SK-N-SH (cell line): ENCODE data around the gene NHLH1. TPM values are rescaled to one million over a fixed set of nuclear protein-coding genes. Genes with fewer than 3 reads are reported as not detected.

ENCODE experiments used
- CTCF ChIA-PET: fragments of 300-600, 350-600 bp; formaldehyde crosslinking; extraction: SDS; loops from one replicate; lab custom pipeline; 2021; lab: Yijun Ruan, JAX
- POLR2A ChIA-PET: fragments of 350-600 bp; sonication (Branson Sonifier 250); formaldehyde crosslinking; extraction: SDS; loops from one replicate; lab custom pipeline; 2020; ENCODE audit warnings: antibody characterized with exemption, inconsistent platforms; lab: Yijun Ruan, JAX
- DNase-seq: peaks from one replicate; pipeline ENCODE4 v3.0.0; 2012
- H2AFZ ChIP-seq: fragments of 200-600 bp; sonication (generic); 2 replicates; pipeline ENCODE4 v1.8.1; 2016; ENCODE audit warnings: antibody characterized with exemption, mild to moderate bottlenecking, low read depth
- H3F3A ChIP-seq: fragments of 200-600 bp; sonication (generic); replicated peaks from 2 replicates; pipeline ENCODE3; 2016; ENCODE audit warnings: antibody characterized with exemption, mild to moderate bottlenecking; ENCODE audit not compliant: insufficient read depth
- H3K27ac ChIP-seq, 2 experiments: fragments of 200-500 bp in 1 of 2; fragments of 200-600 bp in 1 of 2; sonication (Bioruptor generic) in 1 of 2; sonication (generic), shearing (Covaris generic) in 1 of 2; 2 replicates each; pipeline versions ENCODE4 v1.5.1 to v1.6.1; 2014 to 2016; ENCODE audit warnings: low read depth in 2 of 2, inconsistent platforms in 1 of 2, low read length in 1 of 2, mild to moderate bottlenecking in 1 of 2, mixed read lengths in 1 of 2
- H3K27me3 ChIP-seq: fragments of 200-600 bp; sonication (generic), shearing (Covaris generic); 2 replicates; pipeline ENCODE4 v1.6.1; 2016; ENCODE audit warnings: mixed run types; ENCODE audit not compliant: insufficient read depth
- H3K36me3 ChIP-seq, 2 experiments: fragments of 200-500 bp in 1 of 2; fragments of 200-600 bp in 1 of 2; sonication (Bioruptor generic) in 1 of 2; sonication (generic) in 1 of 2; replicated peaks in 1 of 2; 2 replicates each; pipeline versions ENCODE3 to v1.5.1; 2014 to 2016; ENCODE audit warnings: low read length in 1 of 2, mild to moderate bottlenecking in 1 of 2; ENCODE audit not compliant: insufficient read depth in 2 of 2, control insufficient read depth in 1 of 2
- H3K4me1 ChIP-seq, 2 experiments: fragments of 200-500 bp in 1 of 2; fragments of 200-600 bp in 1 of 2; sonication (Bioruptor generic) in 1 of 2; sonication (generic), shearing (Covaris generic) in 1 of 2; 2 replicates each; pipeline versions ENCODE4 v1.5.1 to v1.6.1; 2014 to 2016; ENCODE audit warnings: low read depth in 1 of 2, low read length in 1 of 2, mixed run types in 1 of 2; ENCODE audit not compliant: insufficient read depth in 2 of 2, control insufficient read depth in 1 of 2
- H3K4me2 ChIP-seq: fragments of 200-600 bp; sonication (generic), shearing (Covaris generic); 2 replicates; pipeline ENCODE4 v1.6.1; 2017; ENCODE audit warnings: mixed run types
- H3K4me3 ChIP-seq, 2 experiments: fragments of 200-500 bp in 1 of 2; fragments of 200-600 bp in 1 of 2; sonication (Bioruptor generic) in 1 of 2; sonication (generic), shearing (Covaris generic) in 1 of 2; 2 replicates each; pipeline versions ENCODE4 v1.5.1 to v1.8.1; 2014 to 2016; ENCODE audit warnings: low read depth in 2 of 2, inconsistent platforms in 1 of 2, low read length in 1 of 2, mild to moderate bottlenecking in 1 of 2, mixed read lengths in 1 of 2, moderate library complexity in 1 of 2
- H3K79me2 ChIP-seq: fragments of 200-600 bp; sonication (generic); 2 replicates; pipeline ENCODE4 v1.8.1; 2017; ENCODE audit warnings: mild to moderate bottlenecking; ENCODE audit not compliant: insufficient read depth
- H3K9ac ChIP-seq: fragments of 200-600 bp; sonication (generic); 2 replicates; pipeline ENCODE4 v1.6.1; 2017; ENCODE audit warnings: mixed run types
- H3K9me2 ChIP-seq: fragments of 200-600 bp; sonication (generic); 2 replicates; pipeline ENCODE4 v1.6.1; 2017; ENCODE audit warnings: mixed run types
- H3K9me3 ChIP-seq: fragments of 200-600 bp; sonication (generic); 2 replicates; pipeline ENCODE4 v1.6.1; 2017; ENCODE audit warnings: mixed run types, mild to moderate bottlenecking, moderate library complexity
- H4K20me1 ChIP-seq: fragments of 200-600 bp; sonication (generic); 2 replicates; pipeline ENCODE4 v1.6.1; 2017; ENCODE audit warnings: mild to moderate bottlenecking, mixed run types; ENCODE audit not compliant: insufficient read depth
- FOSL2 ChIP-seq: IDR thresholded peaks from 2 replicates; pipeline ENCODE4 v1.4.0; 2012; ENCODE audit warnings: low read depth, mild to moderate bottlenecking, moderate library complexity, borderline replicate concordance
- GABPA ChIP-seq: IDR thresholded peaks from 2 replicates; pipeline ENCODE4 v1.4.0; 2012; ENCODE audit warnings: low read depth, mild to moderate bottlenecking
- JUND ChIP-seq: IDR thresholded peaks from 2 replicates; pipeline ENCODE4 v1.4.0; 2012
- MEF2A ChIP-seq: IDR thresholded peaks from 2 replicates; pipeline ENCODE4 v1.4.0; 2012; ENCODE audit warnings: low read depth, borderline replicate concordance
- NFIC ChIP-seq: IDR thresholded peaks from 2 replicates; pipeline ENCODE4 v1.4.0; 2012; ENCODE audit warnings: borderline replicate concordance
- NRF1 ChIP-seq: IDR thresholded peaks from 2 replicates; pipeline ENCODE4 v1.6.1; 2012; ENCODE audit warnings: low read depth, mild to moderate bottlenecking, low read length
- PBX3 ChIP-seq: IDR thresholded peaks from 2 replicates; pipeline ENCODE4; 2012
- REST ChIP-seq: IDR thresholded peaks from 2 replicates; pipeline ENCODE4 v1.6.1; 2012; ENCODE audit warnings: mild to moderate bottlenecking, low read depth, low read length, moderate library complexity
- RXRA ChIP-seq: IDR thresholded peaks from 2 replicates; pipeline ENCODE4 v1.4.0; 2012; ENCODE audit warnings: low read depth, mild to moderate bottlenecking, borderline replicate concordance
- SMC3 ChIP-seq: IDR thresholded peaks from 2 replicates; pipeline ENCODE4 v1.6.1; 2012; ENCODE audit warnings: low read depth, low read length, improper control_type of control experiment
- TAF1 ChIP-seq: IDR thresholded peaks from 2 replicates; pipeline ENCODE4 v1.6.1; 2012; ENCODE audit warnings: low read depth, mild to moderate bottlenecking, low read length, moderate library complexity, borderline replicate concordance
- TCF12 ChIP-seq: IDR thresholded peaks from 2 replicates; pipeline ENCODE4 v1.4.0; 2012
- USF1 ChIP-seq: IDR thresholded peaks from 2 replicates; pipeline ENCODE4 v1.4.0; 2012; ENCODE audit warnings: low read depth, borderline replicate concordance
- USF2 ChIP-seq: fragments of 150-350 bp; IDR thresholded peaks from 2 replicates; pipeline ENCODE4 v1.6.1; 2017; ENCODE audit warnings: antibody characterized with exemption, low read length, low read depth, borderline replicate concordance
- YY1 ChIP-seq: IDR thresholded peaks from 2 replicates; pipeline ENCODE4 v1.4.0; 2012; ENCODE audit warnings: low read depth, mild to moderate bottlenecking
- WGBS: methylation state at CpG from one replicate; pipeline ENCODE4 v1.1.6; 2017; ENCODE audit warnings: low lambda C conversion rate; 5-methylcytosine and 5-hydroxymethylcytosine counted together
- polyA plus RNA-seq, 3 experiments: library from polyadenylated mRNA; depleted of rRNA; stranded (reverse); fragments of >200 nt; gene quantifications; 2 replicates each; pipeline ENCODE4 v1.2.3, GENCODE V29; 2012

NHLH1 gene
- polyA plus RNA-seq, 1 of the 3 experiments (the other 2 are of a cell fraction) = 0.18 TPM

- TF ChIP-seq MEF2A (no peak), YY1 (no peak), SMC3 (no peak)
Observed at GRCh38 chr1:160367934-160368923, 1.4 kb downstream of the NHLH1 start (continued).

- CTCF ChIA-PET = interaction anchor here (1.0 to 1.5 kb wide), 2 partner anchors 10 to 76 kb away, joined by 3 to 4 read pairs; no protein-coding TSS in a partner anchor
- WGBS = 56% methylated on average over 1 of the region's 1 CpG
- H3K79me2 ChIP-seq = no peaks in the 10 kb centered on the region
- no peaks in the 10 kb centered on the region for H3K36me3 ChIP-seq
- no peaks in the 10 kb centered on the region for H3F3A ChIP-seq
- H3K27me3 ChIP-seq = no peaks in the 10 kb centered on the region
- no peaks in the 10 kb centered on the region for H3K4me1 ChIP-seq
- H2AFZ ChIP-seq = no peak overlapping the region
- no peaks in the 10 kb centered on the region for H4K20me1 ChIP-seq
- DNase-seq = no peak
- POLR2A ChIA-PET = no interaction called here
- TF ChIP-seq GABPA (no peak), TCF12 (no peak), JUND (no peak), NFIC (no peak), PBX3 (no peak), USF1 (no peak), RXRA (no peak)
- no peak overlapping the region for H3K9ac ChIP-seq
- H3K4me3 ChIP-seq = no peak overlapping the region
- H3K4me2 ChIP-seq = no peak overlapping the region
- H3K9me2 ChIP-seq = no peaks in the 10 kb centered on the region
- no peak overlapping the region for H3K27ac ChIP-seq
- no peaks in the 10 kb centered on the region for H3K9me3 ChIP-seq
Observed at GRCh38 chr1:160369087-160369486, 2.2 kb downstream of the NHLH1 start.

- Histone ChIP-seq H3K79me2 (no peaks in the 10 kb centered on the region), H3K36me3 (no peaks in the 10 kb centered on the region), H3K9ac (no peak overlapping the region), H2AFZ (no peak overlapping the region), H3K9me3 (no peaks in the 10 kb centered on the region), H3K9me2 (no peaks in the 10 kb centered on the region), H3K4me2 (no peak overlapping the region), H3K4me3 (no peak overlapping the region), H4K20me1 (no peaks in the 10 kb centered on the region), H3K27me3 (no peaks in the 10 kb centered on the region), H3K4me1 (peaks cover 0 to 3% of the 10 kb centered on the region in 2 experiments; a peak in 1 of 4 replicates), H3K27ac (no peak overlapping the region), H3F3A (no peaks in the 10 kb centered on the region)
- ChIA-PET CTCF (interaction anchor here (0.7 to 8.4 kb wide), 6 partner anchors 8 to 285 kb away, joined by 4 to 100 read pairs (median 6); no protein-coding TSS in a partner anchor), POLR2A (no interaction called here)
- WGBS = 85% methylated on average over 18 of the region's 42 CpGs
- DNase-seq = no peak
- TF ChIP-seq PBX3 (no peak), YY1 (no peak), REST (no peak), TAF1 (no peak), NRF1 (no peak), USF2 (no peak), FOSL2 (no peak), MEF2A (no peak)
Observed at GRCh38 chr1:160370561-160371345, 3.9 kb downstream of the NHLH1 start.
